ENCODE results near the gene TGM5.
A peak's percentile ranks its signal among the peaks of the same experiment; 100 is the strongest.
"Not testable (repeated sequence)": the region's sequence is repeated elsewhere in the genome, so short reads cannot be mapped to it uniquely, and the experiment has no call there.

Gene TGM5

GRCh38 chr15:43213466-43213865, 53.3 kb downstream of the TGM5 start:
- no peak for DNase-seq

- no peak for DNase-seq
These were observed 53.8 kb downstream of the TGM5 start for GRCh38 chr15:43212951-43213350.

GRCh38 chr15:43212299-43212698, 54.4 kb downstream of the TGM5 start:
- DNase-seq = no peak

- no peak for DNase-seq
These were observed 55.4 kb downstream of the TGM5 start for GRCh38 chr15:43211224-43211735.

- DNase-seq = no peak
These were observed 55.9 kb downstream of the TGM5 start for GRCh38 chr15:43210807-43211206.

- DNase-seq = no peak
These were observed 56.5 kb downstream of the TGM5 start for GRCh38 chr15:43210172-43210745.

GRCh38 chr15:43209059-43209824, 57.5 kb downstream of the TGM5 start:
- DNase-seq = no peak

GRCh38 chr15:43208052-43209002, 58.4 kb downstream of the TGM5 start:
- no peak for DNase-seq

- no peak for DNase-seq
These were observed 59.7 kb downstream of the TGM5 start for GRCh38 chr15:43207024-43207423.

- no peak for DNase-seq
These were observed 60.7 kb downstream of the TGM5 start for GRCh38 chr15:43206054-43206453.

GRCh38 chr15:43204016-43204901, 62.5 kb downstream of the TGM5 start:
- no peak for DNase-seq

- no peak for DNase-seq
These were observed 66.7 kb downstream of the TGM5 start for GRCh38 chr15:43199945-43200488.

- no peak for DNase-seq
These were observed 67.7 kb downstream of the TGM5 start for GRCh38 chr15:43198992-43199391.

GRCh38 chr15:43198556-43198955, 68.2 kb downstream of the TGM5 start:
- DNase-seq = not testable (repeated sequence)

GRCh38 chr15:43197773-43198172, 69.0 kb downstream of the TGM5 start:
- not testable (repeated sequence) for DNase-seq

- no peak for DNase-seq
These were observed 69.8 kb downstream of the TGM5 start for GRCh38 chr15:43196760-43197548.

- DNase-seq = no peak
These were observed 71.9 kb downstream of the TGM5 start for GRCh38 chr15:43194795-43195194.

GRCh38 chr15:43193710-43194109, 73.0 kb downstream of the TGM5 start:
- DNase-seq = no peak

GRCh38 chr15:43190178-43190577, 76.5 kb downstream of the TGM5 start:
- no peak for DNase-seq

GRCh38 chr15:43189296-43189695, 77.4 kb downstream of the TGM5 start:
- DNase-seq = no peak

- DNase-seq = peak in 1 of 2 donors; percentile 73
These were observed 79.1 kb downstream of the TGM5 start for GRCh38 chr15:43187544-43188155.

Measured in hippocampal formation (tissue), 2 donors.